Endothelial cell (in vitro differentiated cells): Measurements from ENCODE around the gene MEGF10. TPM values are rescaled to one million over a fixed set of nuclear protein-coding genes. Genes with fewer than 3 reads are reported as not detected.
"Not testable (repeated sequence)": the region's sequence is repeated elsewhere in the genome, so short reads cannot be mapped to it uniquely, and the experiment has no call there.

Source experiments
- DNase-seq: peaks from one replicate; pipeline ENCODE4 v3.0.0; 2021; ENCODE audit warnings: low spot score
- H3K27ac Mint-ChIP-seq: one replicate; pipeline ENCODE4 v1.8.0; 2021; ENCODE audit warnings: mixed read lengths, inconsistent platforms; ENCODE audit not compliant: unreplicated experiment
- H3K27me3 Mint-ChIP-seq: one replicate; pipeline ENCODE4 v1.8.0; 2021; ENCODE audit warnings: mild to moderate bottlenecking, moderate library complexity, mixed read lengths, inconsistent platforms; ENCODE audit not compliant: unreplicated experiment
- H3K36me3 Mint-ChIP-seq: one replicate; pipeline ENCODE4 v1.8.0; 2021; ENCODE audit warnings: mild to moderate bottlenecking, low read depth, mixed read lengths, inconsistent platforms; ENCODE audit not compliant: unreplicated experiment
- H3K4me1 Mint-ChIP-seq: one replicate; pipeline ENCODE4 v1.8.0; 2021; ENCODE audit warnings: mild to moderate bottlenecking, mixed read lengths, inconsistent platforms; ENCODE audit not compliant: unreplicated experiment
- H3K4me3 Mint-ChIP-seq: one replicate; pipeline ENCODE4 v1.8.0; 2021; ENCODE audit warnings: mild to moderate bottlenecking, mixed read lengths, inconsistent platforms; ENCODE audit not compliant: unreplicated experiment
- H3K9me3 Mint-ChIP-seq: one replicate; pipeline ENCODE4 v1.8.0; 2021; ENCODE audit warnings: mixed read lengths, inconsistent platforms; ENCODE audit not compliant: unreplicated experiment
- CTCF ChIP-seq: fragments of 200-600 bp; sonication (generic); IDR thresholded peaks from one replicate; pipeline ENCODE4 v1.5.0; 2021; ENCODE audit warnings: antibody characterized with exemption; ENCODE audit not compliant: unreplicated experiment
- total RNA-seq: library from RNA; stranded (reverse); fragmentation: NEBNext Ultra II Directional; extraction: Animal tissue kit (Norgen Biotek cat#: 25700); gene quantifications from one replicate; pipeline ENCODE4 v1.2.1, GENCODE V29; 2021; ENCODE audit not compliant: unreplicated experiment

The MEGF10 gene
- total RNA-seq, 1 donor from 2014 or later = 5.6 TPM

GRCh38 chr5:127311349-127311748 is 20.8 kb downstream of the MEGF10 start:
- TF ChIP-seq CTCF = no peak
- Mint-ChIP-seq H3K4me3 (no peak overlapping the region), H3K4me1 (no peaks in the 10 kb centered on the region), H3K9me3 (no peaks in the 10 kb centered on the region), H3K27me3 (no peaks in the 10 kb centered on the region), H3K36me3 (no peaks in the 10 kb centered on the region), H3K27ac (no peak overlapping the region)
- no peak for DNase-seq

GRCh38 chr5:127311781-127312525 is 21.4 kb downstream of the MEGF10 start:
- H3K4me3 Mint-ChIP-seq = no peak overlapping the region
- H3K4me1 Mint-ChIP-seq = no peaks in the 10 kb centered on the region
- H3K27ac Mint-ChIP-seq = no peak overlapping the region
- DNase-seq = no peak
- H3K9me3 Mint-ChIP-seq = no peaks in the 10 kb centered on the region
- no peak for TF ChIP-seq CTCF
- no peaks in the 10 kb centered on the region for H3K36me3 Mint-ChIP-seq
- no peaks in the 10 kb centered on the region for H3K27me3 Mint-ChIP-seq

- Mint-ChIP-seq H3K36me3 (no peaks in the 10 kb centered on the region), H3K4me3 (no peak overlapping the region), H3K4me1 (no peaks in the 10 kb centered on the region), H3K27ac (no peak overlapping the region), H3K9me3 (no peaks in the 10 kb centered on the region), H3K27me3 (no peaks in the 10 kb centered on the region)
- no peak for TF ChIP-seq CTCF
- DNase-seq = no peak
These were observed 22.8 kb downstream of the MEGF10 start for GRCh38 chr5:127313379-127313778.

- H3K4me1 Mint-ChIP-seq = no peaks in the 10 kb centered on the region
- no peak overlapping the region for H3K4me3 Mint-ChIP-seq
- DNase-seq = peak; percentile 77
- no peaks in the 10 kb centered on the region for H3K9me3 Mint-ChIP-seq
- no peaks in the 10 kb centered on the region for H3K27me3 Mint-ChIP-seq
- no peak overlapping the region for H3K27ac Mint-ChIP-seq
- TF ChIP-seq CTCF = peak; percentile 91
- no peaks in the 10 kb centered on the region for H3K36me3 Mint-ChIP-seq
These were observed 23.4 kb downstream of the MEGF10 start for GRCh38 chr5:127313847-127314473.

- H3K4me1 Mint-ChIP-seq = peaks cover 10% of the 10 kb centered on the region
These were observed 25.4 kb downstream of the MEGF10 start for GRCh38 chr5:127316011-127316410.

GRCh38 chr5:127317385-127317784 is 26.8 kb downstream of the MEGF10 start:
- H3K4me3 Mint-ChIP-seq, H3K9me3 Mint-ChIP-seq, H3K27me3 Mint-ChIP-seq, DNase-seq, H3K36me3 Mint-ChIP-seq, H3K27ac Mint-ChIP-seq: not testable (repeated sequence)
- peaks cover 22% of the 10 kb centered on the region for H3K4me1 Mint-ChIP-seq

More at GRCh38 chr5:127316011-127316410, 25.4 kb downstream of the MEGF10 start:
- Mint-ChIP-seq H3K9me3 (no peaks in the 10 kb centered on the region), H3K27ac (no peak overlapping the region), H3K27me3 (no peaks in the 10 kb centered on the region), H3K4me3 (no peak overlapping the region), H3K36me3 (no peaks in the 10 kb centered on the region)
- DNase-seq = no peak
- no peak for TF ChIP-seq CTCF
